ENCODE measurements around the gene MAST4. TPM values are rescaled to one million over a fixed set of nuclear protein-coding genes. Genes with fewer than 3 reads are reported as not detected.

The MAST4 gene
- total RNA-seq, 1 donor from 2014 or later: 11.3 TPM

GRCh38 chr5:66889056-66889455, 292.9 kb downstream of the MAST4 start:
- no peak for TF ChIP-seq CTCF (IDR thresholded peaks at IDR 0.05)
- H3K27me3 Mint-ChIP-seq (ENCODE audit: low read depth): no peaks in the 10 kb centered on the region
- DNase-seq (ENCODE audit: low spot score): no peak
- H3K27ac Mint-ChIP-seq (ENCODE audit: unreplicated experiment): no peak overlapping the region
- H3K9me3 Mint-ChIP-seq (ENCODE audit: low read depth): no peaks in the 10 kb centered on the region
- peaks cover 5% of the 10 kb centered on the region for H3K4me1 Mint-ChIP-seq (ENCODE audit: low read depth)
- no peak overlapping the region for H3K4me3 Mint-ChIP-seq (ENCODE audit: unreplicated experiment)
- no peaks in the 10 kb centered on the region for H3K36me3 Mint-ChIP-seq (ENCODE audit: low read depth)

- Mint-ChIP-seq H3K4me1 (ENCODE audit: low read depth) (peaks cover 5% of the 10 kb centered on the region), H3K36me3 (ENCODE audit: low read depth) (no peaks in the 10 kb centered on the region), H3K27ac (ENCODE audit: unreplicated experiment) (no peak overlapping the region), H3K27me3 (ENCODE audit: low read depth) (no peaks in the 10 kb centered on the region), H3K4me3 (ENCODE audit: unreplicated experiment) (no peak overlapping the region), H3K9me3 (ENCODE audit: low read depth) (no peaks in the 10 kb centered on the region)
- no peak for TF ChIP-seq CTCF (IDR thresholded peaks at IDR 0.05)
- no peak for DNase-seq (ENCODE audit: low spot score)
Observed at GRCh38 chr5:66889524-66889923, 293.3 kb downstream of the MAST4 start.

GRCh38 chr5:66891184-66891925, 295.2 kb downstream of the MAST4 start:
- Mint-ChIP-seq H3K27me3 (ENCODE audit: low read depth) (no peaks in the 10 kb centered on the region), H3K9me3 (ENCODE audit: low read depth) (no peaks in the 10 kb centered on the region), H3K36me3 (ENCODE audit: low read depth) (no peaks in the 10 kb centered on the region), H3K4me1 (ENCODE audit: low read depth) (peaks cover 5% of the 10 kb centered on the region), H3K27ac (ENCODE audit: unreplicated experiment) (no peak overlapping the region), H3K4me3 (ENCODE audit: unreplicated experiment) (no peak overlapping the region)
- no peak for TF ChIP-seq CTCF (IDR thresholded peaks at IDR 0.05)
- no peak for DNase-seq (ENCODE audit: low spot score)

GRCh38 chr5:66892716-66893115, 296.5 kb downstream of the MAST4 start:
- TF ChIP-seq CTCF (IDR thresholded peaks at IDR 0.05): no peak
- DNase-seq (ENCODE audit: low spot score): no peak
- no peak overlapping the region for H3K27ac Mint-ChIP-seq (ENCODE audit: unreplicated experiment)
- H3K36me3 Mint-ChIP-seq (ENCODE audit: low read depth): no peaks in the 10 kb centered on the region
- H3K9me3 Mint-ChIP-seq (ENCODE audit: low read depth): no peaks in the 10 kb centered on the region
- no peak overlapping the region for H3K4me3 Mint-ChIP-seq (ENCODE audit: unreplicated experiment)
- H3K4me1 Mint-ChIP-seq (ENCODE audit: low read depth): peaks cover 5% of the 10 kb centered on the region
- H3K27me3 Mint-ChIP-seq (ENCODE audit: low read depth): no peaks in the 10 kb centered on the region

GRCh38 chr5:66894480-66895240, 298.5 kb downstream of the MAST4 start:
- H3K27ac Mint-ChIP-seq (ENCODE audit: unreplicated experiment): no peak overlapping the region
- no peaks in the 10 kb centered on the region for H3K9me3 Mint-ChIP-seq (ENCODE audit: low read depth)
- no peak for TF ChIP-seq CTCF (IDR thresholded peaks at IDR 0.05)
- no peak for DNase-seq (ENCODE audit: low spot score)
- H3K36me3 Mint-ChIP-seq (ENCODE audit: low read depth): no peaks in the 10 kb centered on the region
- no peak overlapping the region for H3K4me3 Mint-ChIP-seq (ENCODE audit: unreplicated experiment)
- no peaks in the 10 kb centered on the region for H3K27me3 Mint-ChIP-seq (ENCODE audit: low read depth)
- peaks cover 13% of the 10 kb centered on the region for H3K4me1 Mint-ChIP-seq (ENCODE audit: low read depth)
